Lung (tissue), 12 donors: ENCODE data around the gene TNFRSF13B. TPM values are rescaled to one million over a fixed set of nuclear protein-coding genes. Genes with fewer than 3 reads are reported as not detected.

Source experiments
- ATAC-seq: fragments of 200-7000 bp; cut with Tn5 transposase; one replicate; pipeline ENCODE4 v1.9.1; 2020; ENCODE audit warnings: moderate number of reproducible peaks; ENCODE audit not compliant: insufficient read depth, low FRiP score
- DNase-seq, 3 donors: peaks; one replicate each; pipeline ENCODE4 v3.0.0-alpha.2; 2013 to 2017
- H3K27ac ChIP-seq, 2 donors: one replicate each; pipeline ENCODE4 v1.5.1; 2013; ENCODE audit warnings: mild to moderate bottlenecking in 2 of 2, moderate library complexity in 2 of 2, control low read depth in 1 of 2, inconsistent platforms in 1 of 2, low read depth in 1 of 2, low read length in 1 of 2
- H3K27me3 ChIP-seq, 3 donors: one replicate each; pipeline ENCODE4 v1.5.1; 2013; ENCODE audit warnings: low read length in 2 of 3; ENCODE audit not compliant: control insufficient read depth in 3 of 3, insufficient read depth in 3 of 3
- H3K36me3 ChIP-seq, 4 donors: one replicate each; pipeline ENCODE4 v1.5.1; 2013; ENCODE audit warnings: low read length in 4 of 4, mild to moderate bottlenecking in 1 of 4, moderate library complexity in 1 of 4; ENCODE audit not compliant: control insufficient read depth in 4 of 4, insufficient read depth in 4 of 4
- H3K4me1 ChIP-seq, 5 donors: one replicate each; pipeline ENCODE4 v1.5.1; 2013; ENCODE audit warnings: low read length in 5 of 5, mild to moderate bottlenecking in 2 of 5, moderate library complexity in 1 of 5; ENCODE audit not compliant: control insufficient read depth in 5 of 5, insufficient read depth in 5 of 5
- H3K4me3 ChIP-seq: one replicate; pipeline ENCODE4 v1.5.1; 2013; ENCODE audit warnings: mild to moderate bottlenecking, control low read depth, moderate library complexity
- H3K9ac ChIP-seq, 2 donors: one replicate each; pipeline ENCODE4 v1.5.1; 2013; ENCODE audit warnings: low read length in 2 of 2, control low read depth in 1 of 2; ENCODE audit not compliant: insufficient read depth in 1 of 2
- H3K9me3 ChIP-seq, 4 donors: one replicate each; pipeline ENCODE4 v1.5.1; 2013; ENCODE audit warnings: low read length in 3 of 4, mild to moderate bottlenecking in 1 of 4, moderate library complexity in 1 of 4; ENCODE audit not compliant: control insufficient read depth in 4 of 4, insufficient read depth in 3 of 4
- WGBS, 2 donors: extraction: QIAGEN DNeasy Blood & Tissue Kit; methylation state at CpG; one replicate each; pipeline ENCODE4 v1.1.7; 2013; 5-methylcytosine and 5-hydroxymethylcytosine counted together
- polyA plus RNA-seq, 2 donors: library from polyadenylated mRNA; stranded (reverse); fragments of 200-250 nt; gene quantifications; one replicate each; pipeline ENCODE4 v1.2.1, GENCODE V29; 2013
- total RNA-seq, 2 donors: library from RNA; depleted of rRNA in 1 of 2; stranded (reverse); fragments of >200 nt in 1 of 2; gene quantifications; one replicate each; pipeline ENCODE4 v1.2.1, GENCODE V29; 2014 to 2021
- TF ChIP-seq, protein P1 (sequence below): IDR thresholded peaks from 2 replicates; pipeline ENCODE4 v1.5.1; 2012; ENCODE audit warnings: mild to moderate bottlenecking; ENCODE audit errors: control extremely low read depth, extremely low read depth
- donor health status: control.
- donor health status: control.
- donor health status: Bipolar disorder and iron deficiency.
- donor health status: healthy.
- donor health status: DM: yes; HTN: yes; CAD: no.

TNFRSF13B gene
- total and polyA plus RNA-seq, 4 donors, result 0.08 to 1.4 (median 0.48) TPM

DNA sequence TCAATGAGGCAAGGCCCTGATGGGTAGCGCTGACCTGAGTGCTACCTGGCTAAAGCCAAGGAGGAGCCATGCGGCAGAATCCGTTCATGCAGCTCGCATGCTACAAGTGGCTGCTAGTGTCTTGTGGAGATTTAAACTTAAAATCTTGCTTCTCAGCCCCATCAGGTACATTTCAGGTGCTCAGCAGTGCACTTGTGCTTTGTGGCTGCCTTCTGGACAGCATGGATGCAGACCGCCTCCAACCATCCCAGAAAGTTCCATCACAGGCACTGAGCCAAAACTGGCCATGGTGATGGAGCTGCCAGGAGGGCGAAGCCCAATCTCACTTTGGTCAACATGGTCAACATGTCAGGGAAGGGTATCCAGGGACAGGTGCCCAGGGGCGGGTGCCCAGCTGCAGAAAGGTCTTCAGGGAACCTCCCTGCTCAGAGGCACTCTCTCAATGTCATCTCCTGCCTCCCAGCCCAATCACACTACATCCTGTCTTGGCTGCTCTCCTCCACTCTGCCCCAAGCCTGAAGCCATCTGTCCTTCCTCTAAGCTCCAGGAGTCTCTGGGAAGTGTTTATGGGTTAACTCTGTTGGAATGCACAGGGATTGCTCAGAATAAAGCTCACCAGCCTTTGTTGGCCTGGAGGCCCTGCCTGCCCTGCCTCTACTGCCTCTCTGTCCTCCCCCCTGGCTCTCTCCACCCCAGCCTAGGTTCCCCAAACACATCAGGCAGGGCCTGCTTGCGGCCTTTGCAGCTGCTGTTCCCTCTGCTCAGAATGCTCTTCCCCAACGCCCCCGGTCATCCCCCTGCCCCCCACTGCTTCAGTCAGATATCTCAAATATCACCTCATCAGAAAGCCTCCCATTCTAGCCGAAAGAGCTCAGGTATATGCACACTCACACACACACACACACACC lies 18.3 kb upstream of the TNFRSF13B start:
- no peak overlapping the region for H3K27ac ChIP-seq
- no peak overlapping the region for H3K4me3 ChIP-seq
- no peaks in the 10 kb centered on the region for H3K36me3 ChIP-seq
- 92 to 95% methylated on average over 11 of the region's 11 CpGs for WGBS, 2 donors
- H3K9me3 ChIP-seq, result no peaks in the 10 kb centered on the region
- no peak overlapping the region for H3K9ac ChIP-seq
- no peaks in the 10 kb centered on the region for H3K27me3 ChIP-seq
- DNase-seq, result no peak
- H3K4me1 ChIP-seq, result peaks cover 0 to 3% (median 0%) of the 10 kb centered on the region in 5 donors
- TF ChIP-seq, protein P1, sequence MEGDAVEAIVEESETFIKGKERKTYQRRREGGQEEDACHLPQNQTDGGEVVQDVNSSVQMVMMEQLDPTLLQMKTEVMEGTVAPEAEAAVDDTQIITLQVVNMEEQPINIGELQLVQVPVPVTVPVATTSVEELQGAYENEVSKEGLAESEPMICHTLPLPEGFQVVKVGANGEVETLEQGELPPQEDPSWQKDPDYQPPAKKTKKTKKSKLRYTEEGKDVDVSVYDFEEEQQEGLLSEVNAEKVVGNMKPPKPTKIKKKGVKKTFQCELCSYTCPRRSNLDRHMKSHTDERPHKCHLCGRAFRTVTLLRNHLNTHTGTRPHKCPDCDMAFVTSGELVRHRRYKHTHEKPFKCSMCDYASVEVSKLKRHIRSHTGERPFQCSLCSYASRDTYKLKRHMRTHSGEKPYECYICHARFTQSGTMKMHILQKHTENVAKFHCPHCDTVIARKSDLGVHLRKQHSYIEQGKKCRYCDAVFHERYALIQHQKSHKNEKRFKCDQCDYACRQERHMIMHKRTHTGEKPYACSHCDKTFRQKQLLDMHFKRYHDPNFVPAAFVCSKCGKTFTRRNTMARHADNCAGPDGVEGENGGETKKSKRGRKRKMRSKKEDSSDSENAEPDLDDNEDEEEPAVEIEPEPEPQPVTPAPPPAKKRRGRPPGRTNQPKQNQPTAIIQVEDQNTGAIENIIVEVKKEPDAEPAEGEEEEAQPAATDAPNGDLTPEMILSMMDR, result no peak
- no peak for ATAC-seq

DNA sequence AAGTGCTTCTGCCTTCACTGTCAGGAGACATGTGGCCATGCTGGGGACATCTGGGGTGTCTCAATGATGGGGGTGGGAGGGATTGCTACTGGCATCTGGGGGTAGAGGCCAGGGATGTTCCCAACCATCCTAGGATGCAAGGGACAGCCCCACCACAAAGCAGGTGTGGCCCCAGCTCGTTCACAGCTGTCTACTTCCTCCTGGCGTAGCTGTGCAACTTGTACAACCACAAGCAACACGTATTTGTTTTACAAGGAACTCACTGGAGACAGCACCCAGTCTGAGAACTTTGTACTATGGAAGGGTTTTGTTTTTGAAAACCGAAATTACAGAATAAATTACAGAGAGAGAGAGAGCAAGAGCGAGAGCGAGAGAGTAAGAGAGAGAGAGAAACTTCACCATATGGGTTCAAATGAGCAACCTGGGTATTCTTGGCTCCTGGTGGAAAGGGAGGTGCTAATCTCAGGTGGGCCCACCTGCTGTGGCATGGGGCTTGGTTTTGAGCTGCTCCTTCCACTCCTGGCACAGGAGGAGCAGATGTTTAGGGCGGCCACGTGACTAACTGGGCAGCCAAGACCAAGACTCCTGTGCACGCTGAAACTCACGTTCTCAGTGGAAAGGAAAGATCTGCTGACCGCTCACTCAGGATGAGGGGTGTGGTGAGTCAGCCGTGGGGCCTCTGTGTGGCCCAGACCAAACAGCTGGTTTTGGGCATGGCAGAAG lies 17.5 kb upstream of the TNFRSF13B start:
- no peak overlapping the region for H3K4me3 ChIP-seq
- DNase-seq, result no peak
- H3K27ac ChIP-seq, result peak overlapping the region in 1 of 2 donors; percentile 28
- H3K4me1 ChIP-seq, result peaks cover 0 to 3% (median 0%) of the 10 kb centered on the region in 5 donors
- no peak for ATAC-seq
- no peaks in the 10 kb centered on the region for H3K27me3 ChIP-seq
- no peaks in the 10 kb centered on the region for H3K36me3 ChIP-seq
- TF ChIP-seq, protein P1, result no peak
- no peak overlapping the region for H3K9ac ChIP-seq
- no peaks in the 10 kb centered on the region for H3K9me3 ChIP-seq
- 67 to 68% methylated on average over 12 of the region's 12 CpGs for WGBS, 2 donors

DNA sequence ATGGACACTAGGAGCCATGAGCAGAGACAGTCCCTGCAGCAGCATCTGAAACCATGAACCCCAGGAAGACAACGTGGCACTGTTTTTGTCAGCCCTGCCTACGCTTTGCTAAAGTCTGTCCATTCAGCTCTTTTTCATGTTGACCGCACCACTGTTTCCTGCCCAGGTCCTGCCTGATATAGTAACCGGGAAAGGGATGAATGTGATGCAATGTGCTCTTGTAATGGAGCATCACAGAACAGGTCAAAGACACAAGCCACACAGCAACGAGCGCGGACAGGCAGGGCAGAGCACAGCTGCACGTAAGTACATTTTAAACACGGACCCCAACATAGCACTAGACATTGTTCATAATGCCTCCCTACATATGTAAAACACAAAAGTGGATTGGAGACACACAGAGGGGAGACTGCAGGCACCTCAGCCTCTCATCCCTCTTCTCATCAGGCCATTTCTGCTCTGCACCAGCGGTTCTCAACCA lies 16.9 kb upstream of the TNFRSF13B start:
- 65 to 69% methylated on average over 10 of the region's 10 CpGs for WGBS, 2 donors
- DNase-seq, result peak in 2 of 3 donors; percentile 27 to 32

More for the DNA sequence above, 16.9 kb upstream of the TNFRSF13B start:
- H3K27me3 ChIP-seq, result no peaks in the 10 kb centered on the region
- H3K9ac ChIP-seq, result no peak overlapping the region
- H3K27ac ChIP-seq, result peak overlapping the region in 1 of 2 donors; percentile 28
- H3K4me1 ChIP-seq, result peaks cover 0 to 3% (median 0%) of the 10 kb centered on the region in 5 donors
- no peaks in the 10 kb centered on the region for H3K36me3 ChIP-seq
- ATAC-seq, result no peak
- no peaks in the 10 kb centered on the region for H3K9me3 ChIP-seq
- TF ChIP-seq, protein P1, result no peak
- H3K4me3 ChIP-seq, result no peak overlapping the region
